ENCODE measurements around the gene PPARD. TPM values are rescaled to one million over a fixed set of nuclear protein-coding genes. Genes with fewer than 3 reads are reported as not detected.

PPARD gene
- total RNA-seq, 1 donor from 2014 or later = 26.3 TPM

DNA sequence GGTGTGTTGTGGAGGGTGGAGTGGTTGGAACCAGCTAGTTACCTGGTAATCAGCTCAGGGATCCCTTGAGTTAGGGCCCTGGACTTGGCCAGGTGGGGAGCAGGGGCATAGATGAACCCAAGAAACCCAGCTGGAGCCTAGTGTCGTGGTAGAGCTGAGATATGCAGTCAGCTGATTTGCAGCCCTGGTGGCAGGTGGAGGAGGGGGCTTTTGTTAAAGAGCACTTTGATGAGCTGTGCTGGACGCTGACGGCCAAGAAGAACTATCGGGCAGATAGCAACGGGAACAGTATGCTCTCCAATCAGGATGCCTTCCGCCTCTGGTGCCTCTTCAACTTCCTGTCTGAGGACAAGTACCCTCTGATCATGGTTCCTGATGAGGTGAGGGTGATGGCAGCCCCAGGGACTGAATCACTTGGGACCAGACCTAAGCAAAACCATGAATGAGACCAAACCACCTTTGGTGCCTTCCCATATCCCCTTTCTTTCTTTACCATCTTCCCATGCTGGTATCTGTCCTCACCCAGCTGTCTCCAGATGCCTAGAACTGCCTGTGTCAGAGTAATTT is 32.0 kb upstream of the PPARD start:
- H3K27ac Mint-ChIP-seq (ENCODE audit: unreplicated experiment) = no peak overlapping the region
- peaks cover 9% of the 10 kb centered on the region for H3K4me1 Mint-ChIP-seq
- no peak overlapping the region for H3K4me3 Mint-ChIP-seq
- H3K9me3 Mint-ChIP-seq = no peaks in the 10 kb centered on the region
- TF ChIP-seq, protein P1, sequence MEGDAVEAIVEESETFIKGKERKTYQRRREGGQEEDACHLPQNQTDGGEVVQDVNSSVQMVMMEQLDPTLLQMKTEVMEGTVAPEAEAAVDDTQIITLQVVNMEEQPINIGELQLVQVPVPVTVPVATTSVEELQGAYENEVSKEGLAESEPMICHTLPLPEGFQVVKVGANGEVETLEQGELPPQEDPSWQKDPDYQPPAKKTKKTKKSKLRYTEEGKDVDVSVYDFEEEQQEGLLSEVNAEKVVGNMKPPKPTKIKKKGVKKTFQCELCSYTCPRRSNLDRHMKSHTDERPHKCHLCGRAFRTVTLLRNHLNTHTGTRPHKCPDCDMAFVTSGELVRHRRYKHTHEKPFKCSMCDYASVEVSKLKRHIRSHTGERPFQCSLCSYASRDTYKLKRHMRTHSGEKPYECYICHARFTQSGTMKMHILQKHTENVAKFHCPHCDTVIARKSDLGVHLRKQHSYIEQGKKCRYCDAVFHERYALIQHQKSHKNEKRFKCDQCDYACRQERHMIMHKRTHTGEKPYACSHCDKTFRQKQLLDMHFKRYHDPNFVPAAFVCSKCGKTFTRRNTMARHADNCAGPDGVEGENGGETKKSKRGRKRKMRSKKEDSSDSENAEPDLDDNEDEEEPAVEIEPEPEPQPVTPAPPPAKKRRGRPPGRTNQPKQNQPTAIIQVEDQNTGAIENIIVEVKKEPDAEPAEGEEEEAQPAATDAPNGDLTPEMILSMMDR (conservative IDR thresholded peaks at IDR 0.05) = no peak
- DNase-seq (ENCODE audit: low read depth, low spot score) = no peak
- peaks cover 4% of the 10 kb centered on the region for H3K27me3 Mint-ChIP-seq (ENCODE audit: low read depth)
- H3K36me3 Mint-ChIP-seq (ENCODE audit: low read depth) = no peaks in the 10 kb centered on the region

DNA sequence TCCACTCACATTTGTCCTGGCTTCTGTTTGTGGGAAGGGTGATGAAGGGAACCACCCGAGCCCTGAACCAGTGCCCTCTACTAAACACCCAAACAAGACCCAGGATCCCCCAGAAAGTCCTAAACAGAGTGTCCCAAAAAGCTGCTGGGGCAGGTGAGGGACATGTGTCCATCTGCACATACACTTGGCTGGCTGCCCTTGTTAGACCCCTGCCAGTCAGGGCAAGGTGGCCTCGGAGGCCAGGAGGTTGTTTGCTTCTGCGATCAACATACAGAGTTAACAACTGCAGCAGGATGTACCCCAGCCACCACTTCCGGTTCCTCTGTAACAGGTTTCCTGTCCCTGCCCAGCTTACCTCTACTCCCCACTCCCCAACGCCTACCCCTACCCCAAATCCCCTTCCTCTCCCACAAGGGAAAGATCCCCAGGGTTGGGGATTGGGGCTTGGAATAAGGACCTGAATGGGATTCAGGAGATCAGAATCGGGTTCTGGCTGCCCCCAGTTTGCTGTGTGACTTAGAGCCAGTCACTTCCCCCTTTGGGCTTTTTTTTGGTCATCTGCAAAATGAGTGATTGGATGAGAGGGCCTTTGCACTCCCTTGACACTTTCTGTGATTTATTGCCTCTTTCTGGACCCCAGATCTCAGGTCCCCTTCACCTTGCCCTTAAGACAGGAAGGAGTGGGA is 30.8 kb upstream of the PPARD start:
- no peak for DNase-seq (ENCODE audit: low read depth, low spot score)

DNA sequence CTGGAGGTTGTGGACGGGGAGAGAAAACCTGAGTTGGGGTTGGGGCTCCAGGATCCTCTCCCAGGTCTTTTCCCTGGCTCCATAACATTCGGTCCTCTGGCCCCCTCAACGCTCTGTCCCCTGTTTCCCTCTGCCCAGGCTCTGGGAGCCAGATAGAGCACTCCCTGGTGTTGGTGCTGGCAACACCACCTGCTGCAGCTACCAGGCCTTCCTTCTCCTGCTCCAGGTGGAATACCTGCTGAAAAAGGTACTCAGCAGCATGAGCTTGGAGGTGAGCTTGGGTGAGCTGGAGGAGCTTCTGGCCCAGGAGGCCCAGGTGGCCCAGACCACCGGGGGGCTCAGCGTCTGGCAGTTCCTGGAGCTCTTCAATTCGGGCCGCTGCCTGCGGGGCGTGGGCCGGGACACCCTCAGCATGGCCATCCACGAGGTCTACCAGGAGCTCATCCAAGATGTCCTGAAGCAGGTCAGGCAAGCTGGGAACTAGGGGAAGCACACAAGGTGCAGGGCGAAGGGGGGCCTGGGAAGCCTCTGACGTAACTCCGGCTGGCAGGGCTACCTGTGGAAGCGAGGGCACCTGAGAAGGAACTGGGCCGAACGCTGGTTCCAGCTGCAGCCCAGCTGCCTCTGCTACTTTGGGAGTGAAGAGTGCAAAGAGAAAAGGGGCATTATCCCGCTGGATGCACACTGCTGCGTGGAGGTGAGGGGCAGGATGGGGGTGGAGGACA is 30.1 kb upstream of the PPARD start:
- Mint-ChIP-seq H3K4me1 (peaks cover 10% of the 10 kb centered on the region), H3K27ac (ENCODE audit: unreplicated experiment) (no peak overlapping the region), H3K27me3 (ENCODE audit: low read depth) (peaks cover 15% of the 10 kb centered on the region), H3K36me3 (ENCODE audit: low read depth) (no peaks in the 10 kb centered on the region), H3K4me3 (no peak overlapping the region), H3K9me3 (no peaks in the 10 kb centered on the region)
- TF ChIP-seq, protein P1 (conservative IDR thresholded peaks at IDR 0.05) = no peak
- DNase-seq (ENCODE audit: low read depth, low spot score) = no peak

More for the DNA sequence above, 30.8 kb upstream of the PPARD start:
- H3K4me1 Mint-ChIP-seq = peaks cover 9% of the 10 kb centered on the region
- no peak overlapping the region for H3K4me3 Mint-ChIP-seq
- TF ChIP-seq, protein P1 (conservative IDR thresholded peaks at IDR 0.05) = no peak
- H3K9me3 Mint-ChIP-seq = no peaks in the 10 kb centered on the region
- no peaks in the 10 kb centered on the region for H3K36me3 Mint-ChIP-seq (ENCODE audit: low read depth)
- H3K27ac Mint-ChIP-seq (ENCODE audit: unreplicated experiment) = no peak overlapping the region
- H3K27me3 Mint-ChIP-seq (ENCODE audit: low read depth) = peaks cover 10% of the 10 kb centered on the region

DNA sequence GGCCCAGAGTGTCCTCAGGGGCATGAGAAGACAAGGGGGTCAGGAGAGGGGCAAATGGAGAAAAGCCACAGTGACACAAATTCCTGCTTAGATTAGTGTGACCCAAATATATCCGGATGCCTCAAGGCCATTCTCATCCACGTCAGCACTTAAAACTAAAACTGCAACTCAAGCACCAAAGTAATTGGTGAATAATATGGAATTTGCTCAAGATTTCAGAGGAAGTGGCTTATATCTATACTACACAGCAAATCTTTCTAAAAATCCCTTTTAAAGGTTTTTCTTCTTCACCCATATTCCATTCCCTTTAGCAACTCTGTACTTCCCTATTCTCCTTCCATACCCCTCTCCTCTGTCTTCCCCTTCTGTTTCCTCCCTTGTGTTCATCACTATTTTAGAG is 29.6 kb upstream of the PPARD start:
- H3K4me1 Mint-ChIP-seq = peaks cover 16% of the 10 kb centered on the region
- H3K27me3 Mint-ChIP-seq (ENCODE audit: low read depth) = peaks cover 16% of the 10 kb centered on the region
- H3K9me3 Mint-ChIP-seq = no peaks in the 10 kb centered on the region
- no peak overlapping the region for H3K4me3 Mint-ChIP-seq
- H3K36me3 Mint-ChIP-seq (ENCODE audit: low read depth) = no peaks in the 10 kb centered on the region
- no peak overlapping the region for H3K27ac Mint-ChIP-seq (ENCODE audit: unreplicated experiment)
- TF ChIP-seq, protein P1 (conservative IDR thresholded peaks at IDR 0.05) = no peak
- no peak for DNase-seq (ENCODE audit: low read depth, low spot score)

DNA sequence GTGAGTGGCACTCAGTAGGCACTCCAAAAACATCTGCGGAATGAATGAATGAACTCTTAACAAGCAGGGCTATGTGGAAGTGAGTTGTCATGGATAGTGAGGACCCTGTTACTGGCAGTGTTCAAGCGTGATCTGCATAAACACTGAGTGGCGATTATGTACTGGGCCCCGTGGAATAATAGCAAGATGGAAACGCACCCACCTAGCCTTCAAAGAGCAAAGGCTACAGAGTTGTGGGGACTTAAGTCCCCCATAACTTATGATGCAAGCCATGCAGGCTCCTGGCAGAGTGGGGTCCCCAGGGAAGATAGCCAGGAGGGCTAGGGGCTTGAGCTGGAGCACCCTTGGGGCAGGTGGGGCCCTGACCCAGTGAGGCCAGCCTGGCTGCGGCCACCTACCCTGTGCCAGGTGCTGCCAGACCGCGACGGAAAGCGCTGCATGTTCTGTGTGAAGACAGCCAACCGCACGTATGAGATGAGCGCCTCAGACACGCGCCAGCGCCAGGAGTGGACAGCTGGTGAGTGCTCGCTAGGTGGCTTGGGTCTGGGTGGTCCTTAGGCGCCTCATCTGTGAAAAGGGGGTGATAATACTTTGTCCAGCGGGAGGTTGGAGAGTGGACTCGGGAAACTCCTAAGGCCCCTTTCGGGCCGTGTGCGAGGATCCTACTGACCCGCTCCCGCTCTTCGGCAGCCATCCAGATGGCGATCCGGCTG is 24.7 kb upstream of the PPARD start:
- Mint-ChIP-seq H3K4me3 (peak overlapping the region; percentile 90), H3K9me3 (no peaks in the 10 kb centered on the region), H3K4me1 (peaks cover 24% of the 10 kb centered on the region), H3K27me3 (ENCODE audit: low read depth) (peaks cover 19% of the 10 kb centered on the region), H3K27ac (ENCODE audit: unreplicated experiment) (peak overlapping the region; percentile 91), H3K36me3 (ENCODE audit: low read depth) (no peaks in the 10 kb centered on the region)
- peak; percentile 30 for DNase-seq (ENCODE audit: low read depth, low spot score)
- TF ChIP-seq, protein P1 (conservative IDR thresholded peaks at IDR 0.05) = no peak
